Fibroblast of villous mesenchyme (primary cell): ENCODE results near the gene ABLIM2. TPM values are rescaled to one million over a fixed set of nuclear protein-coding genes. Genes with fewer than 3 reads are reported as not detected.

Experiments used
- DNase-seq: peaks from one replicate; pipeline ENCODE4 v3.0.0-alpha.2; 2010; ENCODE audit warnings: low read depth
- H3K4me3 ChIP-seq: 2 replicates; pipeline ENCODE4 v1.5.1; 2011; ENCODE audit warnings: low read depth, mild to moderate bottlenecking, low read length
- CTCF ChIP-seq: IDR thresholded peaks from 2 replicates; pipeline ENCODE4 v1.5.1; 2012; ENCODE audit warnings: low read depth, mild to moderate bottlenecking, low read length; ENCODE audit not compliant: insufficient read depth
- total RNA-seq: library from RNA; depleted of rRNA; stranded (reverse); fragments of >200 nt; gene quantifications from 2 replicates; pipeline ENCODE4 v1.2.3, GENCODE V29; 2012

Gene ABLIM2
- total RNA-seq, 1 donor: under 0.01 TPM

DNA sequence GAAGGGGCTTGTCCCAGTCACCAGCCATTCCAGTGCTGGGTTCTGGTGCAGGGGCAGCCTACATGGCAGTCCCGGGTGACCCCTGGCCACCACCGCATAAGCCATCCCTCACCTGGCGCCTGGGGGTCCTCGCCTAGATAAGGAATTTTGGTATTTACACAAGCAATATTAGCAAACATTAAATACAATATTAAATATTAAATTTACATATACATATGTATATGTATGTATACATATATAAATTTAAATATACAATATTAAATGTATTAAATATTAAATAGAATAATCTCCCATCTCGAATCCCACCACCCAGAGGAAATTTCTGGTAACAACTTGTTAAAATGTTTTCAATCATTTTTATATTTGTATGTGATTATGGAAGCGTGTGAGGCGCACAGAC, 114.4 kb downstream of the ABLIM2 start:
- TF ChIP-seq CTCF: no peak
- no peak overlapping the region for H3K4me3 ChIP-seq
- no peak for DNase-seq

DNA sequence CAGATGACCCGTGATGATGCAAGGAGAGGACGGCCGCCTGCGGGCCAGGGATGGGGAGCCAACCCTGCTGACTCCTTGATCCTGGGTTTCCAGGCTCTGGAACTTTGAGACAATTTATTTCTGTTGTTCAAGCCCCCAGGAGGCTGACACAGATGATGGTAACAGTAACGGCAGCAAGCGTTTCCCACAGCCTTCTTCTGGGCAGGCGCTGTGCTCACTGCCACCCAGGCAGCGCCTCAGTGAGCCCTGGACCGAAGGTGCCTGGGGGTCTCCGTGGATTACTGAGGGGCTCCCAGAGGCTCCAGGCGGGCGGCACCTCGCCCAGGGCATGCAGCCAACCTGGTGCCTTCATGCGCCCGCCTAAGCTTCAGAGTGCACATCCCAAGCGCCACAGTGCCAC, 115.0 kb downstream of the ABLIM2 start:
- TF ChIP-seq CTCF: no peak

DNA sequence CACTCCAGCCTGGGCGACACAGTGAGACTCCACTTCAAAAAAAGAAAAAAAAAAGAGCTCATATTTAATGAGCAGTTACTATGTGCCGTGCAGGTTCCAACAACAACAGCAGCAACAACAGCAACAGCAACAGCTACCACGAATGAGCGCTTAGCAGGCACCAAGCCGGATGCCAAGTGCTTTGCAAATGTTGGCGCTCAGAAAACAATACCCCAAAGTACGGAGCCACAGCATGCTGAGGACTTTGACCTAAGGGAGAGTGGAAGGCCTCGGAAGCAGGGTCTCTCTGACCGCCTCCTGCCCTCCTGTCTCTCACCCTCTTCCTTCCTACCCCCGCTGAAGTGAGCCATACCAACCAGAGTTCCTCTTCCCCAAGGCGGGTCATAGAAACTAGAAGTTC, 116.7 kb downstream of the ABLIM2 start:
- no peak for TF ChIP-seq CTCF
- no peak for DNase-seq
- no peak overlapping the region for H3K4me3 ChIP-seq

More for the DNA sequence above, 115.0 kb downstream of the ABLIM2 start:
- H3K4me3 ChIP-seq: no peak overlapping the region
- DNase-seq: no peak

- H3K4me3 ChIP-seq: no peak overlapping the region
- DNase-seq: no peak
- TF ChIP-seq CTCF: no peak
These were observed 117.4 kb downstream of the ABLIM2 start for GRCh38 chr4:8041172-8041571.

DNA sequence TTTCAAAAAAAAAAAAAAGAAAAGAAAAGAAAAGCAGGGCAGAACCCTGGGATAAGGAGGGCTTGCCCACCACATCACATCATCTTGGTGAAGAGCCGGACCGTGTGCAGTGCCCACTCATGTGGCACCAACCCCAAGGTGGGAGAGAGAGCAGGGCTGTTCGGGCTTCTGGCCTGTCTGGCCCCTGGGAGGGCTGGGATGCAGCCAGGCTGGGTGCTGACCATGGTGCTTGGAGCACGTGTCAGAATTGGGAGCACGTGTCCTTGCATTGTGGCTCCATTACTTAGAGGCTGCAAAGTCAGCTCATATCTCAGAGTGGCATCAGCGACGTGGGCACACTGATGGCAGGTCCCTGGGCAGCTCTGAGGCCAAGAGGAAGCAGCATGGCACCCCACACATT, 118.0 kb downstream of the ABLIM2 start:
- no peak for DNase-seq
- H3K4me3 ChIP-seq: no peak overlapping the region
- no peak for TF ChIP-seq CTCF

DNA sequence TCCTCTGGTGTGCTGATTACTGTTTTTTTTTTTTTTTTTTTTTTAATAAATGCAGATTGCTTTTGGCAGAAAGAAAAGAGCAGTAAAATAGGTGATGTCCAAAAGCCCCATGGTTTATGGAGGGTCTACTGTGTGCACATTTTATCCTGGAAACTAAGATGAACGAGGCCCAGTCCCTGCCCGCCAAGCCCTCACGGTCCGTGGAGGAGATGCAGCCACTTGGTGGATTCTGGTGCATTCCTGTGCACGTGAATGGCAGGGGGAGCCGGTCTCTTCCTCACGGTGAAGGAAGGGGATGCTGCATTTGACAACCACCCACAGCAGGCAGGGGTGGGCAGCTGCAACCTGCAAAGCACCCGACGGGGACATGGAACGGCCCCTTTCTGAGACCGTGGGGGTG, 118.8 kb downstream of the ABLIM2 start:
- no peak overlapping the region for H3K4me3 ChIP-seq
- no peak for TF ChIP-seq CTCF
- DNase-seq: no peak

DNA sequence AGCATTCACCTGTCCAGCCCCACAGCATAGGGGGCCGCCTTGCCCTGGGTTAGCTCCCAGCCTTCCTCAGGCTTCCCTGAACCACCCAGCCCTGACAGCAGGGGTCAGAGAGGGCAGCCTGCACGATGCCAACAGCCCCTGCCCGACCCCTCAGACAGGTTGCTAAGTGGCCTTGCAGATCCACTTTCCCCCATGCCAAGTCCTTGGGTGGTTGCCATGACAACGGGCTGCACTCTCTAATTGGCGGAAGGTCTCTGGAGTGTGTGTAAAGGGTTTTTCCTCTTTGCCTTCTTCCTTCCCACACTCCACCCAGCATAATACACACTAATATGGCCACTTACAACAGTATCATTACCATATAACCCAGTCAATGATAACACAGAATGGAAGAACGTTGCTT, 119.3 kb downstream of the ABLIM2 start:
- H3K4me3 ChIP-seq: no peak overlapping the region
- DNase-seq: no peak
- TF ChIP-seq CTCF: no peak
